Loucy (cell line): ENCODE results near the gene RGMB.

Source experiments
- EZH2phosphoT487 ChIP-seq: fragments of 200-600 bp; IDR thresholded peaks from 2 replicates; pipeline ENCODE4 v1.6.1; 2018; ENCODE audit warnings: antibody characterized with exemption, mild to moderate bottlenecking, moderate library complexity, borderline replicate concordance
- TF ChIP-seq, protein P1 (sequence below): fragments of 200-600 bp; sonication (generic); conservative IDR thresholded peaks from 2 replicates; pipeline ENCODE4 v1.5.1; 2014; ENCODE audit warnings: mild to moderate bottlenecking, antibody characterized with exemption, low read length

DNA sequence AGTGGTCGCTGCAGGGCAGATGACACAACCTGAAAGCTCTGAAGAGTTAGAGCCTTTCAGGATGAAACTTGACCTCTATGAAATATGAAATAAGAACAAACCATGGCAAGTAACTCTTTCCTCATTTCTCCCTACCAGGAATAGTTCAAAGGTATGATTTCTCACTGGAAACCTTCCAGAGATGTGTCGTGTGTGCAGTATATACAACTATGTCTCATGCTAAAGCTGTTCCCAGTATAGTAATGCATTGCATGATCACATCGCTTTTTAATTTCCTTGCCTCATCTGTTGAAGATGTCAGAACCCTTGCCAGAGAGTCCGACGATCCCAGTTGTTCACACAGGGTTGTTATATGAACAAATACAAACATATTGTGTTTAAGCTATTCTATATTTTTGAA, 45.8 kb upstream of the RGMB start:
- TF ChIP-seq, protein P1, sequence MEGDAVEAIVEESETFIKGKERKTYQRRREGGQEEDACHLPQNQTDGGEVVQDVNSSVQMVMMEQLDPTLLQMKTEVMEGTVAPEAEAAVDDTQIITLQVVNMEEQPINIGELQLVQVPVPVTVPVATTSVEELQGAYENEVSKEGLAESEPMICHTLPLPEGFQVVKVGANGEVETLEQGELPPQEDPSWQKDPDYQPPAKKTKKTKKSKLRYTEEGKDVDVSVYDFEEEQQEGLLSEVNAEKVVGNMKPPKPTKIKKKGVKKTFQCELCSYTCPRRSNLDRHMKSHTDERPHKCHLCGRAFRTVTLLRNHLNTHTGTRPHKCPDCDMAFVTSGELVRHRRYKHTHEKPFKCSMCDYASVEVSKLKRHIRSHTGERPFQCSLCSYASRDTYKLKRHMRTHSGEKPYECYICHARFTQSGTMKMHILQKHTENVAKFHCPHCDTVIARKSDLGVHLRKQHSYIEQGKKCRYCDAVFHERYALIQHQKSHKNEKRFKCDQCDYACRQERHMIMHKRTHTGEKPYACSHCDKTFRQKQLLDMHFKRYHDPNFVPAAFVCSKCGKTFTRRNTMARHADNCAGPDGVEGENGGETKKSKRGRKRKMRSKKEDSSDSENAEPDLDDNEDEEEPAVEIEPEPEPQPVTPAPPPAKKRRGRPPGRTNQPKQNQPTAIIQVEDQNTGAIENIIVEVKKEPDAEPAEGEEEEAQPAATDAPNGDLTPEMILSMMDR, result no peak
- no peak for TF ChIP-seq EZH2phosphoT487
